Smooth muscle cell of the pulmonary artery (primary cell): Measurements from ENCODE around the gene MDN1. TPM values are rescaled to one million over a fixed set of nuclear protein-coding genes. Genes with fewer than 3 reads are reported as not detected.

Source experiments
- total RNA-seq: library from RNA; depleted of rRNA; stranded (reverse); fragments of >200 nt; gene quantifications from 2 replicates; pipeline ENCODE4 v1.2.3, GENCODE V29; 2014

Gene MDN1, protein sequence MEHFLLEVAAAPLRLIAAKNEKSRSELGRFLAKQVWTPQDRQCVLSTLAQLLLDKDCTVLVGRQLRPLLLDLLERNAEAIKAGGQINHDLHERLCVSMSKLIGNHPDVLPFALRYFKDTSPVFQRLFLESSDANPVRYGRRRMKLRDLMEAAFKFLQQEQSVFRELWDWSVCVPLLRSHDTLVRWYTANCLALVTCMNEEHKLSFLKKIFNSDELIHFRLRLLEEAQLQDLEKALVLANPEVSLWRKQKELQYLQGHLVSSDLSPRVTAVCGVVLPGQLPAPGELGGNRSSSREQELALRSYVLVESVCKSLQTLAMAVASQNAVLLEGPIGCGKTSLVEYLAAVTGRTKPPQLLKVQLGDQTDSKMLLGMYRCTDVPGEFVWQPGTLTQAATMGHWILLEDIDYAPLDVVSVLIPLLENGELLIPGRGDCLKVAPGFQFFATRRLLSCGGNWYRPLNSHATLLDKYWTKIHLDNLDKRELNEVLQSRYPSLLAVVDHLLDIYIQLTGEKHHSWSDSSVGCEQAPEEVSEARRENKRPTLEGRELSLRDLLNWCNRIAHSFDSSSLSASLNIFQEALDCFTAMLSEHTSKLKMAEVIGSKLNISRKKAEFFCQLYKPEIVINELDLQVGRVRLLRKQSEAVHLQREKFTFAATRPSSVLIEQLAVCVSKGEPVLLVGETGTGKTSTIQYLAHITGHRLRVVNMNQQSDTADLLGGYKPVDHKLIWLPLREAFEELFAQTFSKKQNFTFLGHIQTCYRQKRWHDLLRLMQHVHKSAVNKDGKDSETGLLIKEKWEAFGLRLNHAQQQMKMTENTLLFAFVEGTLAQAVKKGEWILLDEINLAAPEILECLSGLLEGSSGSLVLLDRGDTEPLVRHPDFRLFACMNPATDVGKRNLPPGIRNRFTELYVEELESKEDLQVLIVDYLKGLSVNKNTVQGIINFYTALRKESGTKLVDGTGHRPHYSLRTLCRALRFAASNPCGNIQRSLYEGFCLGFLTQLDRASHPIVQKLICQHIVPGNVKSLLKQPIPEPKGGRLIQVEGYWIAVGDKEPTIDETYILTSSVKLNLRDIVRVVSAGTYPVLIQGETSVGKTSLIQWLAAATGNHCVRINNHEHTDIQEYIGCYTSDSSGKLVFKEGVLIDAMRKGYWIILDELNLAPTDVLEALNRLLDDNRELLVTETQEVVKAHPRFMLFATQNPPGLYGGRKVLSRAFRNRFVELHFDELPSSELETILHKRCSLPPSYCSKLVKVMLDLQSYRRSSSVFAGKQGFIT (N-terminal part only)
- total RNA-seq, result 27.3 and 33.4 TPM in 2 replicates

DNA sequence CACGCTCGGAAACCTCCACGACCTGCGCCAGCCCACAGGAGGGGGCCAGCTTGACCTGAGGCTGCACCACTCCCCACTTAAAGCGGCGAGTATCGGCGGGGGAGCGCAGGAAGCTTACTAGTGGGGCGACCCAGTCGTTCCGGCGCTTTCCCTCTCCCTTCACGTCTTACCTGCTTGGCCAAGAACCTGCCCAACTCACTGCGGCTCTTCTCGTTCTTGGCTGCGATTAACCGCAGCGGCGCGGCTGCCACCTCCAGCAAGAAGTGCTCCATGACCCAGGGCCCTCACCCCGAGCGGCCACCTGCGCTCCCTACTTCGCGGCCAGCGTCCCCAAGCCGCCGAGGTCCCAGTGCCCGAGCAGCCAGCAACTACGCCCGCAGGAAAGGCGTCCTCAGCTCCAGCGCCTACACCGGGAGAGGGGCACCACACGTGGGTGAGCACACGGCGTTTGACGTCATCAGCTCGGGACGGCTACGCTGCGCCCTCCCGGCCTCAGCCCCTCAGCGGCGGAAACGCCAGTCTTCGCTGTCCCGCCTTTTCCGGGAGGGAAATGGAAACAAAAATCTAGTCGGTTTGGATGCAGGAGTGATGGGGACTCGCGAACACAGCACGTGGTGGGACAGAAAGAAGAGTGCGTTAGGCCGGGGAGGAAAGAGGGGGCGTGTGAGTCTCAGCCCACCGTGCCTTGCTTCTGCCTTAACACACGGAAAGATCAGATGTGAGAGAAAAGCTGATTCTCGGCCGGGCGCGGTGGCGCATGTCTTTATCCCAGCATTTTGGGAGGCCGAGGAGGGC is at the start of gene MDN1:
TSS of gene MDN1 (minus strand) at position 459 of the 795 bp plus-strand sequence. CDS start at position 272, 187 bp downstream.

DNA sequence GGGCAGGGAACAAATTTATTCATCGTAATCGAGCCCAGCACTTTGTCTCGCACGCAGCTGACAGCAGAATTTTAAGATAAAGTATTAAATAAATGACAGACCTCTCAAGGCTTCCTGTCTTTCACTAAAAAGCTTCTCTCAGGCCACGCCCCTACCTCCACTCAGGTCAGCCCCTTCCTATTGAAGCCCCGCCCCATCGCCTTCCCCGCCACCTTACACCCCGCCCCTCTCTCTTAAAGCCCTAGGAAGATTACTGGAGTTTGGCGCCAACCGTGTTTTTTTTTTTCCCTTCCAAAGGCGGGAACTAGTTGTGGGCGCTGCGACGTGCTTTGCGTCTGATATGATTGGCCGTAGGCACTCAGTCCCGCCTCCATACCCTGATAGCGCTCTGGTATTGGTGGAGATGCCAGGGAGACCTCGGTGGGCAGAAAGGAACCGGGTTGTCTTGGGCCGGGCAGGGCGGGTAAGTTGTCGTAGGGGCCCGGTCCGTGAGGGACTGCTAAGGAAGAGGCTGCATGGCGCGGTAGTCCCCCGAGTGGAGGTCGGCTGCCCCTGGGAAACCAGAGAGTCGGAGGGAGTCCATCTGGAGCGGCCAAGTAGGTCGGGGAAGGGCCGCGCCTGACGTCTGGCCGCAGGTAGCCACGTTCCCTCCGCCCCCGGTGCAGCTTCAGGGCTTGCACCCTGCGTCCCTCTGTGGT is 10.0 kb upstream of the MDN1 start, which contains the start of gene CASP8AP2:
TSS of gene CASP8AP2 (plus strand) at position 409 of the 698 bp plus-strand sequence.

DNA sequence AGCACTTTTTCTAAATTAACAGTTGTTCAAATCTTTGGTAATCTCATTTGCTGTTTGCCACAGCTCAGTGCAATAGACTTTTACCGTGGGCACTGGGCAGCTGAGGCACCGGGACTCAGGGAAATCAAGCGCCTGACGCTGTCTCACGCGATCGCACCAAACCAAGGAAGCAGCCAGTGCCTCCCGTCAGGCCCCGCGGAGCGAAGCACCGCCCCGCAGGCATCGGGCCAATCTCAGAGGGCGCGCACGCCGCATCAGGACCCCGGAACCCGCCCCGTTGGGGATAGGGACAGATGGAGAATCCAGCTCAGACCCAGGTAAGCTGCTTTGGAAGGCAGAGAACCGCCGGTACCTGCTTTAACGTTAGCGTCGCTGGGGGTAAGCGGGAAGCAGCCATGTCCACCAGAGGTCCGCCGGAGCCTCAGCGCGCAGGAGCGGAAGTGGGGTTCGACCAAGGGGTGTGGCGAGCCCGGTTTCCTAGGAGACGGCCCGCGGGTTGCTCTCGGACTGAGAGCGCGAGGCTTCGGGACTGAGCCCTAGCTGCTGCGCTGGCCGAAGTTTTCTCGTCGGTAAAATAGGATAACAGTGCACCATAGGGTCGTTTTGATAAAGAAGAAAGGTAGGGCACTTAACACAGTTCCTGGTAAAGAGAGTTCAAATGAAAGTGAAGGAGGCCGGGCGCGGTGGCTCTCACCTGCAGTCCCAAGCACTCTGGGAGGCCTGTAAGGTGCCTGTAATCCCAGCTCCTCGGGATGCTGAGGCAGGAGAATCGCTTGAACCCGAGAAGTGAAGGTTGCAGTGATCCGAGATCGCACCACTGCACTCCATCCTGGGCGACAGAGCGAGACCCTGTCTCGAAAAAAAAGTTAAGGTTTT is 181.0 kb downstream of the MDN1 start, which contains the start of gene LYRM2:
TSS of gene LYRM2 (minus strand) at position 428 of the 876 bp plus-strand sequence. CDS start at position 397, 31 bp downstream.

Other genes starting within 250 kb of the MDN1 start
- 18.8 and 20.1 TPM in 2 replicates for gene LYRM2, start 181.0 kb downstream of the MDN1 start, total RNA-seq
- gene CASP8AP2, start 10.1 kb upstream of the MDN1 start, total RNA-seq, result 10.9 and 12.6 TPM in 2 replicates
- not detected in 2 replicates for gene GJA10, start 74.7 kb upstream of the MDN1 start, total RNA-seq